GM23338 (cell line): Measurements from ENCODE around the gene ZNF91.

Experiments used
- CTCF ChIP-seq, 2 experiments: fragments of 200-600 bp in 1 of 2; sonication (generic) in 1 of 2; conservative IDR thresholded peaks; 2 replicates each; pipeline versions ENCODE4 v1.5.1 to v1.6.1; 2016 to 2017; ENCODE audit warnings: antibody characterized with exemption in 2 of 2, low read depth in 2 of 2, mild to moderate bottlenecking in 2 of 2, moderate library complexity in 1 of 2
- POLR2AphosphoS5 ChIP-seq: IDR thresholded peaks from 2 replicates; pipeline ENCODE4 v1.6.1; 2016; ENCODE audit warnings: antibody characterized with exemption, low read depth

- no peak for TF ChIP-seq POLR2AphosphoS5
- no peak for TF ChIP-seq CTCF (conservative IDR thresholded peaks at IDR 0.05; ENCODE audit: low read depth in 2 of 2)
These were observed 5.9 kb upstream of the ZNF91 start for GRCh38 chr19:23401086-23401610.
